ENCODE results near the gene TRPC3.
"Not testable (repeated sequence)": the region's sequence is repeated elsewhere in the genome, so short reads cannot be mapped to it uniquely, and the experiment has no call there.

Gene TRPC3

DNA sequence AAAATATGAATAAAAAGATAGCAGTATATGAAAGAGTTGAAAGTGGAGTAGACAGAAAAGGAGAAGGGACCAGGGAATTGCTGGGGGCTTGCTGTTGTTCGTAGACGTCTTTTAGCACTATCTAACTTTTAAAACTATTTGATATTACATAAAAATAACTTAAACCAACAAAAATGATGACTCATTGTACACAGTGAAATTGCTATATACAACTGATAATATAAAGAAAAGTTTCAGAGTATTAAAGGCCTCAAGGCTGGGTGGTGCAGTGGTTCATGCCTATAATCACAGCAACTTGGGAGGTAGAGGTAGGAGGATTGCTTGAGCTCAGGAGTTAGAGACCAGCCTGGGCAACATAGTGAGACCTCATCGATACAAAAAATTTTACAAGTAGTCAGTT lies 5.2 kb downstream of the TRPC3 start:
- no peak for DNase-seq

DNA sequence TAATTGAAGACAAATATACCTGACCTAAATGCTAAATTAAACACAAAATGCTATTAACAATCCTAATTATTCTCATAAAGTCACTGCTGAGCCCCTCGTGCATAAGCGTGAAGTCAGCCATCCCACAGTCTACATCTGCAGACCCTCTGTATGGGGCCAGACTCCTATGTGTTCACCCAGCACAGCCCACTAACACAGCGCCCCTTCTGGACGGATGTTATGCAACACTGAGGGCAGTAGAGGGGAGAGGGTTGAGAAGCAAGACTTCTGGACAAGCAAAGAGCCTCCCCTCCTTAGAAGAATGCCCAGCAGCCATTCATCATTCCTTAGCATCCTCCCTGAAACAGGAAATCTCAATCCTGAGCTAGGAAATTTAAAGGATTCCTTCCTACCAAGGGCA lies 7.9 kb downstream of the TRPC3 start:
- no peak for DNase-seq

- DNase-seq: no peak
Measured at GRCh38 chr4:121939690-121940089, 12.2 kb downstream of the TRPC3 start.

DNA sequence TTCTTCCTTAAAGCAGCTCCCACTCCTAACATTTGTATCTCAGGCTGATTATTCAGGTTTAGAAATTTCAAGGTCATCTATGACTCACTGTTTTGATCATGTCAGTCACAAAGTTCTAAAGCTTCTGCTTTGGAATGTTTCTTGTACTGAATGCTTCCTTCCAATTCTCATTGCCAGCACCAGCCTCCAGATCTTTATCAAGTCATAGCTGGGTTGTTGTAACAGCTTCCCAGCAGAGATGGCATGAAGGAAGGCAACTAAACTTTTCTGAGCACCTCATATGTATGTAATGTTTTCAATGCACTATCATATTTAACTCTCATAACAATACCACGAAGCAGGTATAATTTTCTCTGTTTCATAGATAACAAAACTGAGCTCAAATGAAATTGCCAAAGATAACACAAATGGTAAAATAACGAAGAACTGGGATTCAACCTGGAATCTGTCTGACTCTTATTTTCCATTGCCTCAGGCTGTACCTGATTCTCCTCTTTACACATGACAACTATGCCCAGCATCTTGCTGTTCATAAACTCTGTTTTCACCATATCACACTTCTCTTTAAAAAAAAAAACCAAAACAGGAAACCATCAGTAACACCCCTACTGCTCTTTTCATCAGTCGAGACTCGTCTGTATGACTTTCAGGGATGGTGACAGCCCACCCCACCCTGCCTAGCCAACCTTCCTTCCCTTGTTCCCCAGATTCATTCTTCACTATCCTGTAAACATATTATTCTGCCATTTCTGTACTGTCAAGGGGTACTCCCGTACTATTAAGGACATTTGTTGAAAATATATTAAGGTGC lies 13.4 kb downstream of the TRPC3 start:
- no peak for DNase-seq

DNA sequence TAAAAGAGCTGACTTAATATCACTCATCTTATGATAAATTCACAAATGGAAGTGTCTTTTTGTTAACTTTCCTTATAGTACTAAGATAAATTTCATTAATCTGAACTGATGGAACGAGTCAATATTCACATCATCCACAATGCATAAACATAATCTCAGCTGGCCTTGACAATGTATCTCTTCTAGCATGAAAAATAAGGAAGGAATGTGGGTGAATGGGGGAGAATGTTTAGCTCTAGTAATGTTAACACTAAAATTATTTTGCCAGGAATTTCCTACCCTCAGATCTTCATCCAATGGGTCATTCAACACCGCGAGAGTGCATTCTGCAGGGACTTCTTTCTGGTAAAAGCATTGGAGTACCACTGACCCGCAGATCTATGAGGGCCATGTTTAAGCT lies 15.8 kb downstream of the TRPC3 start:
- DNase-seq: no peak

DNA sequence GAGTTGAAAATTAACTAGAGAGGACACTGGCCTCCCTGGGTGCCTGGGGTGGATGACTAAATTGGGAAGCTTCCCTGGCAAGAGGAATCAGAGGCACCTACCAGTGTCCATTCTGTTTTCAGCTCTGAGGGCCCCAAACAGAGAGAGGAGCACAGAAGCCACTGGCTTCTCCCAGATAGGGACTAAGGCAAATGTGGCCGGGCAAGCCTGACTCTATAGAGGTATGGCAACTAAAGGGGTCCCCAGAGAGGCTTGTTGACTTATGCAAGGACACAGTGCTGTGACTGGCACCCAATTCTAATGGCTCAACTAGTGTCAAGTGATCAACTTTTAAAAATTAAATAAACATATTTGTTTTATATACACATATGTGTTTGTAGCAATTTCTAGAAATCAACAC lies 17.2 kb downstream of the TRPC3 start:
- no peak for DNase-seq

DNA sequence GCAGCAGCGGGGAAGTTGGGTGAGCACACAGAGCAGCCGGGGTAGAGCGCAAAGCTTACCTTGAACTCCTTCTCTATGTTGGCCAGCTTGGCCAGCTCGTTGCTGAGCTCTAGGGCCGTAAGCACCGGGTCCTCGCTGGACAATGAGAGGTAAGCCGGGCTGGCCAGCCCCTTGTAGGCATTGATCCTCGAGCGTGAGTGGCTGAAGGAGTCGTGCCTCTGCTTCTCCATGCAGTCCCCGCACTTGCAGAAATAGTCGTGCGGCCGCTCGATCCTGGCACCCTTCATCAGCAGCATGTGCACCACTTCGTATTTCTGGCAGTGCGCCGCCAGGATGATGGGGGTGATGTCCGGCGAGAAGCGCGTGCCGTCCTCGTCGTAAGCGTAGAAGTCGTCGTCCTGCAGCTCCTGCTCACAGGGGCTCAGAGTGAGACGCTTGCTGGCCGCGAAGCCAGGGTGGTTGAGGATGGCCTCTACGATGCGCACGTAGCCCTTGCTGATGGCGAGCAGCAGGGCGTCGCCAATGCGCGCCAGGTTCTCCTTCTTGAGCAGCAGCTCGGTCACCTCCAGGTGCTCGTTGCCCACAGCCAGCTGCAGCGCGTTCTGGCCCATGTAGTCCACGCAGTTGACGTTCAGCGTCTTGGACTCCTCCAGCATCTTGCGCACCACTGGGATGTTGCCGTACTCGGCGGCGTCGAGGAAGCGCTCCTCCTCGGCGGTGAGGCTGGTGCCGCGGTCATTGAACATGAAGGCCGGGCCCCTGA lies 19.5 kb downstream of the TRPC3 start:
- no peak for DNase-seq

DNA sequence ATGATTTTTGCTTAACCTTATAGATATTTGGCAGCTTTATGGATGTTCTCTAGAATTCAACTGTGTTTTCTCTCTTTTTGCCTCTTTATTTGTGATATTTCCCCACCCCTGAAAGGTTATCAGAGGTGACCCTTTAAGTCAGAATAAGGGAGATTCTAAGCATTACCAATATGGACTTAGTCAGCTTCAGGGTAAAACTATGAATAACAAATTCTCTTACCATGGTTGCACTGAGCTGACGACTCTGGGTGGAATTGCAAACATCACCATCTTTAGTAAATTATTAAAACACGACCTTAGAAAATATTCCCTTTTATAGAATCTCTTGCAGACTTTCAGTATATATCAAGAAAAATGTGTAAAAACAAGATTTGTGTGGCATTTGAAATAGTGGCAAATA lies 21.6 kb downstream of the TRPC3 start:
- DNase-seq: no peak

DNA sequence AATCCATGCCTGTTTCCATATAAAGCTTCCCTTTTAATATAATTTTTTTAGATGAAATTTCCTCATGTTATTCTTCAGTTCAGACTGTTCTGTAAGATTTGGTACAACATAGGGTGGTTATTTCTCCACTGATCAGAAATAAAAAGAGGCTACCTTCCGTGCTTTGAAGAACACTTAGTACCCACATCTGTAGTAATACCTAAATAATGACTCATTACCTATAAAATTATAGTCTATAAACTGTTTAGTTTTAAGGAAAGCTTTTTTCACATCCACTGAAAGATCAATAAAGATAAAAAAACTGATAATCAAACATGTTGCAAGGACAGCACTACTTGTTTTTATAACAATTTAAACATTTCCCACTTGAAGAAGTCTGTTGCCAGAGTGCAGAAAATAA lies 23.9 kb downstream of the TRPC3 start:
- no peak for DNase-seq

DNA sequence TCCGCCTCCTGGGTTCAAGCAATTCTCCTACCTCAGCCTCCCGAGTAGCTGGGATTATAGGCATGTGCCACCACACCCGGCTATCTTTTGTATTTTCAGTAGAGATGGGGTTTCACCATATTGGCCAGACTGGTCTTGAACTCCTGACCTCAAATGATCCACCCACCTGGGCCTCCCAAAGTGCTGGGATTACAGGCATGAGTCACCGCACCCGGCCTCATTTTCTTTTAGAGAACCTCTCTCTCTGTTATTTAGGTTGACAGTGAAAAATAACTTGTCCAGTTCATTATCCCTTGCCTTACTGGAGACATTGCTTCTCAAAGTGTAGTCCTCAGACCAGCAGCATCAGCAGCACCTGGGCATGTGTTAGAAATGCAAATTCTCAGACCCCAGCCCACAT lies 25.4 kb downstream of the TRPC3 start:
- DNase-seq: not testable (repeated sequence)

DNA sequence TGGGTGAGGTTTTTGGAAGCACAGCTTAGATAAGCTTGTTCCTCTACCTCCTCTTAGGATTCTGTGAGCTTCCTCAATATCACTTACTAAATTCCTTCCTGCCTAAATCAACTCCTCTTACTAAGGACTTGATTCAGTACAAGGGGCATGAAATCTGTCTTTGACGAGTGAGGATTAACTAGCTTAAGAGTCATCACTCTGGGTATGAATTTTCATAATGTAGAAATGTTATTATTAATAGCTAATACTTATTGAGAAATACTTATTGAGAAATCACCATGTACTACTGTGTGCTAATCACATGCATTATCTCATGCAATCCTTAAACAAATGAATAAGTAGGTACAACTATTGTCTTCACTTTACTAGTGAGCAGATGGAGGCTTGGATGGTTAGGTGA lies 28.6 kb downstream of the TRPC3 start:
- DNase-seq: no peak

DNA sequence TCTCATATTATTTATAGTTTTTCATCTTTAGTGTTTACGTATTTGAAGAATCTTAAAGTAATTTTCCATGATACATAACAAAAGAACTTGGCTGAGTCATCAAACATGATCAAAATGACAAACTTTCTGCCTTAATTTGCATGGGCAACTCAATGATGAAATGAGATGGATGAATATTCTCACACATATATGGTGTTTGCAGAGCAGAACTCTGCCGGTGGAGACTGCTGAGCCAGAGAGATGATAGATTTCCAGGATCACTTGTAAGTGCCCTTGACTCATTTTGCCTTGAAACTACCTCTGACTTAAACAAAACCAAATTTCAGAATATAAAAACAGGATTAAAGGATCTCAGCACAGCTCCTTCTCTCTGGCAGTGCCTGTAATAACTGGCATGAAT lies 38.2 kb downstream of the TRPC3 start:
- DNase-seq: no peak

DNA sequence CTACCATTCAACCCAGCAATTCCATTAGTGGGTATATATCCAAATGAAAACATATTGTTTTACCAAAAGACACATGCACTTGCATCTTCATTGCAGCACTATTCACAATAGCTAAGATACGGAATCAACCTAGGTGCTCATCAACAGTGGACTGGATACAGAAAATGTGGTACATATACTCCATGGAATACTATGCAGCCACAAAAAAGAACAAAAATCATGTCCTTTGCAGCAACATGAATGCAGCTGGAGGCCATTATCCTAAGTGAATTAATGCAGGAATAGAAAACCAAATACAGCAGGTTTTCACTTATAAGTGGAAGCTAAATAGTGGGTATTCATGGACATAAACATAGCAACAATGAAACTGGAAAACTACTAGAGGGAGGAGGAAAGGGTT lies 43.5 kb downstream of the TRPC3 start:
- no peak for DNase-seq

DNA sequence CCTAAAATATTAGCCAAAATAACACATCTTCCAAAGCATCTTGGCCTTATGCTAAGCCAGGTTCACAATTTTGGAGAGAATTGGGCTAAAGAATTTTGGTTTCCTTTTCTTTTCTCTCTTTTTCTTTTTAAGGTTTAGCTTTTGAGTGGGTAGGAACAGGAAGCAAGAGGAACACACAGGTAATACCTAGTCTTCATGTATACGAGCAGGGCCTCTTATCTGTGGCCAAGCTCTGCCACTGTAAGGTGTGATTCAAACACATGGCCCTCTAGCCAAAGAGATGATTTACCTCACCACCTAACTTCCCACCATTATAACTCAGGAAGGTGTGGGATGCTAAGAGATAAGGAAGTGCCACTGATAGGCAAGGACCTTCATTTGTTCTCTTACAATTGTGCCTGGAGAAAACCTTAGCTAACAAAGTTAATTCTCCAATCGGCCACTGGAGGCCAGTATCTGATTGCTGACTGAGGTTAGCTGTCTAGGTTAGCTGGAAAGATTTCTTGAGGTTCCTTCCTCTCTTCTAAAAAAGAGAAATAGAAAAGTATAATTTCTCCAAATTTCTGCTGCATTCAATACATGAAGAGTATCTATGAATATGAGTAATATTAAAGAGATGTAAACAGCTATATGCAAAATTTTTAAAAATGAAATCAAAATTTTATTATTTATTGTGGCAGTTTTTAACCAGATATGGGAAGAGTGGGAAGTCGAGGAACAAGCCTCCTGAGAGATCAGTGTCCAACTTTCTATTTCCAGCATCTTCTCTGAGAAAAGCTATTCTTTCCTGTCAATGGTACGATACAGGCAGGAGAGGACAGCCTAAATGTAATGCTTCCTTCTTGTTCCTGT lies 51.5 kb downstream of the TRPC3 start:
- peak; percentile 35 for DNase-seq

DNA sequence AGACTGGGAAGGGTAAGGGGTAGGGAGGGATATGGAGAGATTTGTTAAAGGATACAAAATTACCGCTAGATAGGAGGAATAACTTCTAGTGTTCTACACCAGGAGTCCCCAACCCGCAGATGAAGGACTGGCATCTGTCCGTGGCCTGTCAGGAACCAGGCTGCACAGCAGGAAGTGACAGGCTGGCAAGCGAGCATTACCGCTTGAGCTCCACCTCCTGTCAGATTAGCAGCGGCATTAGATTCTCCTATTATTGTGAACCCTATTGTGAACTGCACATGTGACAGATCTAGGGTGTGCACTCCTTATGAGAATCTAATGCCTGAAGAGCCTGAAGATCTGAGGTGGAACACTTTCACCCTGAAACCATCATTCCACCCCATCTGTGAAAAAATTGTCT lies 53.7 kb downstream of the TRPC3 start:
- DNase-seq: peak; percentile 3

DNA sequence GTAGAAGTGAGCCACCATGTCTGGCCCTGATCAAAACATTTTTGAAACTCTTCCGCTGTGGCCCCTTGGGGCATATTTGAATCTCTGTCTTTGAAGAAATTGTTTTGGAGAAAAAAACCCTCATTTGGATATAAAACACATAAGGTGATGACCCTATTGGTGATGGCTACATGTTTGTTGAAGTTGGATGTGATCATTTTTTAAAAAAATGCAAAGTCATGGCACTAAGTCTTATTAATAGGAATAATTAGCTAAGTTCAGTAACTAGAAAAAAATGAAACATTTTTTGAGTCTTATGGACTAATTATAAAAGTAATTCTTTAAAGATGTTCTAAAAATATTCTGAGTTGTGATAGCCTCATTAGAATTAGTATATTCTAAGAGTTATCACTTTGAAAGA lies 63.7 kb downstream of the TRPC3 start:
- no peak for DNase-seq

DNA sequence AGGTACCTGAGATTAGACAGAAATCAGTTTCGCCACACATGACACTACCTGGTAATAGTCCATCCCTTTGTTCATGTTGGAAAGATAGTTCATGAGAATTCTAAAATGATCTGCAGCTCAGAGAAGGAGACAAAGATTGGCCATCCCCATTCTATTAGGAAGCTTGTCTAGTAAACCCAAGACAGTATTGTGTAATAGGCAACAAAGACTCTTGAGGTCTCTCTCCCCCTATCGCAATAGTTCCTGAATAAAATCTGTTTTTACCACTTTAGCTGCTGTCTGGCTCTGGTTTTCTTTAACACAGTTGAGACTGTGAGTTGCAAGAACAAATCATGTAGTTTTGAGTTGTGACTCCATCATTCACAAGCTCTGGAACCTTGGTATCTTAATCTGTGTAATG lies 66.7 kb downstream of the TRPC3 start:
- no peak for DNase-seq

- no peak for DNase-seq
Measured at GRCh38 chr4:121881158-121881557, 70.7 kb downstream of the TRPC3 start.

DNA sequence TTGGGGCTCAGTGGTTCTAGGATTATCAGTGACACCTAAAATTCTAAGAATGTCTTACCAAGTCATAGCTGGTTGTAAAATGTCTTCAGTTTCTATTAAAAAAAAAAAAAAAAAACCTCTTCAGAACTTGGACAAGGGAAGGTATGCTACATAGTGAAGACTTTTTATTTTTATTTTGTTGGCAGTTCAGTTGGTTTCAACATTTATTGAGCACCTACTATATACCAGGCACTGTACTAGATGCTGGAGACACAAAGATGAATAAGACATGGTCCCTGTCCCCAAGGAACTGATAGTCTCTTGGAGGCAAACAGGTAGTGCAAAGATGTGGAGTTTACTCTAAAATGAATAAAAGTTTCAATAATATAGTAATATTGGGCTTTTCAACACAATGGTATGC lies 72.7 kb downstream of the TRPC3 start:
- DNase-seq: no peak

DNA sequence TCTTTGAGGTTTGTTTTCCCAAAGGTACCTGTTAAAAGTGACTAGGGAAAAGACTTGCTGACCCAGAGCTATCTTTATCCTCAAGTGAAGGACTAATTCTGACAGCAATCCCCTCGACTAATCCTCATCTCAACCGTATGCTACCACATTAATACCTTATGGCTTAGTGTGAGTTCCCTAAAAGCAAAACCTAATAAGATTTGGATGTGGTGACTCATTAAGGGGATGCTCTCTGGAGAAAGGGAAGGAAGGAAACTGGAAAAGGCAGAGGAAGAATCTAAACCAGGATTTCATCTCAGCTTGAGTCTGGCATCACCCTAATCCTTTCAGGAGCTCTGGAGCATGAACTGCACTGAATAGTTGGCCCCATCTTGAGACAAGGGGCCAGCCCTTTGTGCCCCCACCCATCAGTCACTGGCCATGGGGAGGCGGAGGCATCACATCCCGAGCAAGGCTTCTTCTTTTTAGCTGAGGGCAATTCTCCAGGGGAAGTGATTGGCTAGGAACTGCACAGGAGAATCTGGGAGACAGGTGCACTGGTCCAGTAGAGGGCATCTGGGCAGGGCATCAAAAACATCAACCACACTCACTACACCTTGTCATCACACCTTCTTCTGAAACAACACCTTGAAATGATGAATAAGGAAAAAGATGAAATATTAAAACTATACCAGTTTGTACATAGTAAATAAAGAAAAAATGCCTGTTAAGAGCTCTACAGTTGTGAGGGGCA lies 74.7 kb downstream of the TRPC3 start:
- no peak for DNase-seq

DNA sequence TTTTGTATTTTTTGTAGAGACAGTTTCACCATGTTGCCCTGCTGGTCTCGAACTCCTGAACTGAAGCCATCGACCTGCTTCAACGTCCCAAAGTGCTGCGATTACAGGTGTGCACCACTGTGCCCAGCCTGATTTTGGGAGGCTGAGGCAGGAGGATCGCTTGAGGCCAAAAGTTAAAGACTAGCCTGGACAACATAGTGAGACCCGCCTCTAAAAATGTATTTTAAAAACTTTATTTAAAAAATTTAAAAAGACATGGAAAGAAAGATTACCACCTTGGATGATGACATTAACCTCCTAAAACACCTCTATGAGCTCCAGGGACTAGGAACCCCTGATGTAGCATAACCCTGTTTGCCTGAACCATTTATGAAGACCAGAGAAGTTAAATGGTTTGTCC lies 75.8 kb downstream of the TRPC3 start:
- DNase-seq: no peak

GRCh38 chr4:121875652-121876051 lies 76.2 kb downstream of the TRPC3 start:
- DNase-seq: no peak

DNA sequence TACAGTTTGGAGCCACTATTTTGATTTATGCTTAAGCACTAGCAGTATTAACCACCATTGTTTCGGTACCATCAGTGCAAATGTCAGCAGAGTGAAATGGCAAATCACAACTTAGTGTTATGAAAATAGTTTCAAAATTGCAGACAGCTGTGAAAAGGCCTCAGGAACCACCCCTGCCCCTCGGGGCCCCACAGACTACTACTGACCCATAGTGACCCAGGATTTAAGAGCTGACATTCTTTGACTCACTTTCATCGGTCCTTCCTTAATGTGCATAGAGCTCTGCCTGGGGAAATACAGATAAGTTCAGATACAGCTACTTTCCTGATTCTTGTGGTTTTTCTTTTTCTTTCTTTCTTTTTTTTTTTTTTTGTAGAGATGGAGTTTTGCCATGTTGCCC lies 78.3 kb downstream of the TRPC3 start:
- no peak for DNase-seq
